Neural cell (in vitro differentiated cells): Measurements from ENCODE around the gene PKM. TPM values are rescaled to one million over a fixed set of nuclear protein-coding genes. Genes with fewer than 3 reads are reported as not detected.

Source experiments
- H2AFZ ChIP-seq: fragments of 200-600, 300-800 bp; sonication (generic), shearing (Covaris generic); 2 replicates; pipeline ENCODE4 v1.6.0; 2014; ENCODE audit warnings: low read depth, mild to moderate bottlenecking, antibody characterized with exemption, low read length, moderate library complexity
- H3F3A ChIP-seq: fragments of 200-600 bp; shearing (Covaris generic); 2 replicates; pipeline ENCODE4 v1.6.1; 2016; ENCODE audit warnings: mild to moderate bottlenecking, moderate library complexity, mixed read lengths, antibody characterized with exemption, low read length; ENCODE audit not compliant: insufficient read depth, poor library complexity, severe bottlenecking
- H3K27ac ChIP-seq: fragments of 200-600, 300-800 bp; sonication (generic), shearing (Covaris generic); 2 replicates; pipeline ENCODE4 v1.5.1; 2014; ENCODE audit warnings: mild to moderate bottlenecking, low read length, moderate library complexity
- H3K27me3 ChIP-seq: fragments of 300-800, 200-600 bp; sonication (generic), shearing (Covaris generic); 2 replicates; pipeline ENCODE4 v1.6.0; 2014; ENCODE audit warnings: mild to moderate bottlenecking, low read depth, low read length, moderate library complexity; ENCODE audit not compliant: insufficient read depth
- H3K36me3 ChIP-seq: fragments of 300-800, 200-600 bp; sonication (generic), shearing (Covaris generic); 2 replicates; pipeline ENCODE4 v1.5.1; 2014; ENCODE audit warnings: mild to moderate bottlenecking, antibody characterized with exemption, low read length, moderate library complexity; ENCODE audit not compliant: insufficient read depth
- H3K4me2 ChIP-seq: fragments of 300-800, 200-600 bp; sonication (generic), shearing (Covaris generic); 2 replicates; pipeline ENCODE4 v1.6.0; 2014; ENCODE audit warnings: mild to moderate bottlenecking, low read length
- H3K4me3 ChIP-seq: fragments of 300-800, 200-600 bp; sonication (generic), shearing (Covaris generic); 2 replicates; pipeline ENCODE4 v1.5.1; 2014; ENCODE audit warnings: mild to moderate bottlenecking, low read length, moderate library complexity
- H3K79me2 ChIP-seq: fragments of 200-600 bp; shearing (Covaris generic); replicated peaks from 2 replicates; pipeline ENCODE4 v1.6.0; 2014; ENCODE audit warnings: mild to moderate bottlenecking, low read length, moderate library complexity; ENCODE audit not compliant: insufficient read depth
- H3K9ac ChIP-seq: fragments of 300-800, 200-600 bp; sonication (generic), shearing (Covaris generic); 2 replicates; pipeline ENCODE4 v1.6.1; 2016; ENCODE audit warnings: mild to moderate bottlenecking, low read length, mixed read lengths
- H3K9me2 ChIP-seq: fragments of 200-600 bp; shearing (Covaris generic); 2 replicates; pipeline ENCODE4 v1.6.1; 2016; ENCODE audit warnings: mild to moderate bottlenecking, low read length, mixed read lengths; ENCODE audit not compliant: insufficient read depth
- H3K9me3 ChIP-seq: fragments of 200-600, 300-800 bp; sonication (generic), shearing (Covaris generic); 2 replicates; pipeline ENCODE4 v1.6.1; 2016; ENCODE audit warnings: mild to moderate bottlenecking, mixed run types, low read length, moderate library complexity, mixed read lengths
- H4K20me1 ChIP-seq: fragments of 200-600 bp; shearing (Covaris generic); 2 replicates; pipeline ENCODE4 v1.6.1; 2016; ENCODE audit warnings: mild to moderate bottlenecking, mixed run types; ENCODE audit not compliant: insufficient read depth
- EP300 ChIP-seq: fragments of 450-650 bp; conservative IDR thresholded peaks from 2 replicates; pipeline ENCODE4 v1.6.1; 2014; ENCODE audit warnings: antibody characterized with exemption, mild to moderate bottlenecking, moderate library complexity; ENCODE audit not compliant: poor library complexity, severe bottlenecking
- EZH2 ChIP-seq: fragments of 200-600, 300-800 bp; shearing (Covaris generic), sonication (generic); IDR thresholded peaks from 2 replicates; pipeline ENCODE4 v1.6.1; 2014; ENCODE audit warnings: antibody characterized with exemption, low read length, borderline replicate concordance, mild to moderate bottlenecking; ENCODE audit not compliant: insufficient read depth, poor library complexity, severe bottlenecking
- MXI1 ChIP-seq: fragments of 450-650 bp; conservative IDR thresholded peaks from 2 replicates; pipeline ENCODE4 v1.6.1; 2014; ENCODE audit warnings: antibody characterized with exemption, mild to moderate bottlenecking; ENCODE audit not compliant: poor library complexity, severe bottlenecking
- POLR2AphosphoS5 ChIP-seq: IDR thresholded peaks from 2 replicates; pipeline ENCODE4 v1.6.1; 2012
- RAD21 ChIP-seq: fragments of 450-650 bp; conservative IDR thresholded peaks from 2 replicates; pipeline ENCODE4 v1.6.1; 2014; ENCODE audit warnings: antibody characterized with exemption, mild to moderate bottlenecking, moderate library complexity
- SMC3 ChIP-seq: fragments of 450-650 bp; conservative IDR thresholded peaks from 2 replicates; pipeline ENCODE4 v1.6.1; 2014; ENCODE audit warnings: antibody characterized with exemption, mild to moderate bottlenecking, moderate library complexity; ENCODE audit not compliant: poor library complexity
- TAF1 ChIP-seq: IDR thresholded peaks from 2 replicates; pipeline ENCODE4 v1.6.1; 2012; ENCODE audit warnings: low read depth
- polyA plus RNA-seq: library from polyadenylated mRNA; depleted of rRNA; stranded (reverse); fragments of >200 nt; gene quantifications from 2 replicates; pipeline ENCODE4 v1.2.3, GENCODE V29; 2014
- TF ChIP-seq, protein P1 (sequence below): IDR thresholded peaks from 2 replicates; pipeline ENCODE4 v1.6.1; 2012; ENCODE audit warnings: borderline replicate concordance
- TF ChIP-seq, protein P2 (sequence below): fragments of 450-650 bp; IDR thresholded peaks from 2 replicates; pipeline ENCODE4 v1.5.1; 2014; ENCODE audit warnings: antibody characterized with exemption, mild to moderate bottlenecking, moderate library complexity; ENCODE audit not compliant: poor library complexity, severe bottlenecking

Gene PKM
- polyA plus RNA-seq, 1 donor from 2014 or later: 361 TPM

DNA sequence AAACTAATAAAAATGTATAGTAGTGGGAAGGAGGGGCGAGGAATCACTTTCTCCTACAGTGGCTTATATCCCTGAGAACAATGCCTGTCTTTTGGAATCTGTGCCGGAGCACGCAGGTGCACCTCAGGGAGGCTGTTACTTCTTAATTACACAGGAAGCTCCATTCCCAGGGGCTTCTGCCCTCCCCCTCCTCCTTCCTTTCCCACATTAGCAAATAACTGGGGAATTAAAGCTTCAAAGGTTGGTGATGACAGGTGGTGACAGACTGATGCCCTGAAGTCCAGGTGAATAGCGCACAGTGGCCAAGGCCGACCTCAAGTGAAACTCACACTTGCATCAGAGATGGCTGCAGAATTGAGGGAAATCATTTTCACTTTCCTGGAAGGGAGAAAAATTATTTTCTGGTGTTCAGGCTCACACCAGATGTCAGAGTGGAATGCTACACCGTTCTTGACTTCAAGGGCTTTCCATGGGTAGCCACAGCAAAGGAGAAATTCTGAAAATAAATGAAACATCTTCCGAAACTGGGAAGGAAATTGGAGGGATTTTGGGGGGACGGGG is 37.1 kb downstream of the PKM start (continued):
- TF ChIP-seq EP300 (no peak), EZH2 (no peak)

DNA sequence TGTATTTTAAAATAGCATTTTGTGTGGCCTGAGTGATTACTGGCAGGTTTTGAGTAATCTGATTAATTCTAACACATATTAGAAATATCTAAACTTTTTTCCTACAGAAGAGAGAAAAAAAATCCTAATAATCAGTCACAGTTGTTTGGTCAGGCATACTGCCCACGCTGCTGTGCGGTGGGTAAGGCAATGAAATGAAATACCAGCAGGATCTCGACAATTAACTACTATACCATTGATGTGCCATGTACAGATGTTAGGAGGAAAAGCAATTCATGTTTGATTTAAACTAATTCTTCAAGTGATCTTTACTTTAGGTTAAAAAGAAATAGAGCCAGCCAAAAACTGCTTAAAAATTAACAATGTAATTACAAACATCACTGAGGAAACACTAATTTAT is 38.6 kb downstream of the PKM start:
- H4K20me1 ChIP-seq: no peaks in the 10 kb centered on the region

More for the DNA sequence above, 38.6 kb downstream of the PKM start:
- H3K27ac ChIP-seq: no peak overlapping the region
- no peak overlapping the region for H3K4me3 ChIP-seq
- no peak overlapping the region for H3K9ac ChIP-seq
- H3K27me3 ChIP-seq: peaks cover 19% of the 10 kb centered on the region
- no peaks in the 10 kb centered on the region for H3K79me2 ChIP-seq
- H3F3A ChIP-seq: no peaks in the 10 kb centered on the region
- TF ChIP-seq TAF1 (no peak), SMC3 (no peak), POLR2AphosphoS5 (no peak), RAD21 (no peak), EZH2 (no peak), MXI1 (no peak), EP300 (no peak)
- TF ChIP-seq, protein P1, sequence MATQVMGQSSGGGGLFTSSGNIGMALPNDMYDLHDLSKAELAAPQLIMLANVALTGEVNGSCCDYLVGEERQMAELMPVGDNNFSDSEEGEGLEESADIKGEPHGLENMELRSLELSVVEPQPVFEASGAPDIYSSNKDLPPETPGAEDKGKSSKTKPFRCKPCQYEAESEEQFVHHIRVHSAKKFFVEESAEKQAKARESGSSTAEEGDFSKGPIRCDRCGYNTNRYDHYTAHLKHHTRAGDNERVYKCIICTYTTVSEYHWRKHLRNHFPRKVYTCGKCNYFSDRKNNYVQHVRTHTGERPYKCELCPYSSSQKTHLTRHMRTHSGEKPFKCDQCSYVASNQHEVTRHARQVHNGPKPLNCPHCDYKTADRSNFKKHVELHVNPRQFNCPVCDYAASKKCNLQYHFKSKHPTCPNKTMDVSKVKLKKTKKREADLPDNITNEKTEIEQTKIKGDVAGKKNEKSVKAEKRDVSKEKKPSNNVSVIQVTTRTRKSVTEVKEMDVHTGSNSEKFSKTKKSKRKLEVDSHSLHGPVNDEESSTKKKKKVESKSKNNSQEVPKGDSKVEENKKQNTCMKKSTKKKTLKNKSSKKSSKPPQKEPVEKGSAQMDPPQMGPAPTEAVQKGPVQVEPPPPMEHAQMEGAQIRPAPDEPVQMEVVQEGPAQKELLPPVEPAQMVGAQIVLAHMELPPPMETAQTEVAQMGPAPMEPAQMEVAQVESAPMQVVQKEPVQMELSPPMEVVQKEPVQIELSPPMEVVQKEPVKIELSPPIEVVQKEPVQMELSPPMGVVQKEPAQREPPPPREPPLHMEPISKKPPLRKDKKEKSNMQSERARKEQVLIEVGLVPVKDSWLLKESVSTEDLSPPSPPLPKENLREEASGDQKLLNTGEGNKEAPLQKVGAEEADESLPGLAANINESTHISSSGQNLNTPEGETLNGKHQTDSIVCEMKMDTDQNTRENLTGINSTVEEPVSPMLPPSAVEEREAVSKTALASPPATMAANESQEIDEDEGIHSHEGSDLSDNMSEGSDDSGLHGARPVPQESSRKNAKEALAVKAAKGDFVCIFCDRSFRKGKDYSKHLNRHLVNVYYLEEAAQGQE: no peak
- TF ChIP-seq, protein P2, sequence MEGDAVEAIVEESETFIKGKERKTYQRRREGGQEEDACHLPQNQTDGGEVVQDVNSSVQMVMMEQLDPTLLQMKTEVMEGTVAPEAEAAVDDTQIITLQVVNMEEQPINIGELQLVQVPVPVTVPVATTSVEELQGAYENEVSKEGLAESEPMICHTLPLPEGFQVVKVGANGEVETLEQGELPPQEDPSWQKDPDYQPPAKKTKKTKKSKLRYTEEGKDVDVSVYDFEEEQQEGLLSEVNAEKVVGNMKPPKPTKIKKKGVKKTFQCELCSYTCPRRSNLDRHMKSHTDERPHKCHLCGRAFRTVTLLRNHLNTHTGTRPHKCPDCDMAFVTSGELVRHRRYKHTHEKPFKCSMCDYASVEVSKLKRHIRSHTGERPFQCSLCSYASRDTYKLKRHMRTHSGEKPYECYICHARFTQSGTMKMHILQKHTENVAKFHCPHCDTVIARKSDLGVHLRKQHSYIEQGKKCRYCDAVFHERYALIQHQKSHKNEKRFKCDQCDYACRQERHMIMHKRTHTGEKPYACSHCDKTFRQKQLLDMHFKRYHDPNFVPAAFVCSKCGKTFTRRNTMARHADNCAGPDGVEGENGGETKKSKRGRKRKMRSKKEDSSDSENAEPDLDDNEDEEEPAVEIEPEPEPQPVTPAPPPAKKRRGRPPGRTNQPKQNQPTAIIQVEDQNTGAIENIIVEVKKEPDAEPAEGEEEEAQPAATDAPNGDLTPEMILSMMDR: no peak
- no peaks in the 10 kb centered on the region for H3K36me3 ChIP-seq
- H3K4me2 ChIP-seq: no peak overlapping the region
- no peaks in the 10 kb centered on the region for H3K9me2 ChIP-seq
- H3K9me3 ChIP-seq: no peaks in the 10 kb centered on the region
- no peak overlapping the region for H2AFZ ChIP-seq
